Nephron progenitor cell (in vitro differentiated cells): Measurements from ENCODE around the gene SPSB4.

Source experiments
- DNase-seq: peaks from one replicate; pipeline ENCODE4 v3.0.0; 2021
- H3K27ac Mint-ChIP-seq: 2 replicates; pipeline ENCODE4 v1.8.0; 2021; ENCODE audit warnings: mild to moderate bottlenecking, moderate library complexity, mixed read lengths
- H3K27me3 Mint-ChIP-seq: 2 replicates; pipeline ENCODE4 v1.8.0; 2021; ENCODE audit warnings: mild to moderate bottlenecking, low read depth, mixed read lengths; ENCODE audit not compliant: poor library complexity
- H3K36me3 Mint-ChIP-seq: 2 replicates; pipeline ENCODE4 v1.8.0; 2021; ENCODE audit warnings: low read depth, mixed read lengths
- H3K4me1 Mint-ChIP-seq: 2 replicates; pipeline ENCODE4 v1.8.0; 2021; ENCODE audit warnings: mixed read lengths
- H3K4me3 Mint-ChIP-seq: 2 replicates; pipeline ENCODE4 v1.8.0; 2021; ENCODE audit warnings: mild to moderate bottlenecking, moderate library complexity, mixed read lengths
- H3K9me3 Mint-ChIP-seq: 2 replicates; pipeline ENCODE4 v1.8.0; 2021; ENCODE audit warnings: mild to moderate bottlenecking, moderate library complexity, mixed read lengths
- CTCF ChIP-seq: fragments of 200-600 bp; sonication (generic); IDR thresholded peaks from 2 replicates; pipeline ENCODE4 v1.5.0; 2021; ENCODE audit warnings: antibody characterized with exemption

SPSB4 gene

DNA sequence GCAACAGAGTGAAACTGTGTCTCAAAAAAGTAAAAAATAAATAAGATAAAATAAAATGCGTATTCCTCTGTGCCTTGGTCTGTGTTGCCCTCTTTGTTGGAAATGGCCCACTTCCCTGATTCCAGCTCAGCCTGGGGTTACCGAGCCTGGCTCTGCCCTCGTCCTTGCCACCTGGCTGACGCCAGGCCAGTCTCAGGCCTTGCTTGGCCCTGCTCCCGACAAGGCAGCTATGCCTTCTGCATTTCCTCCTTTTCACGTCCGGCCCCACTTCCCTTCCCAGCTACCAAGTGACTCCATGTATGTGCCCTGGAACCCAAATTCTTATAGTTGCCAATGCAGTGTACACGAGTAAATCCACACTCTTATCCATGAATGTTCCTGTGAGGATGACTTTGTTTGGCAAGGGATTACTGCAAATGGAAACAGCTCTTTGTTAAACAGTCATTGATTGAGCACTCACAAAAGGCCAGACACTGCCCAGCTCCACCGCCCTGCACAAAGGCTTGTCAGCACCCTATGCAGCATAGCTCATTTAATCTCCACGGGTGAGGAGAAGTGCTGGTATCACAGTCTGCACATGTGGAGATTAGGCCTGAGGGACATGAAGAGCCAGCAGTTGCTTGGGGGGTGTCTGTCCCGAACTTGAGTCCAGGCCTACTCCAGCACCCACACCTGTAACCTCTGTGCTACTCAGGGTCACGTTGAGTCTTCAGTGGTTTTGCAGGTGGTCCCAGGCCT lies 25.1 kb downstream of the SPSB4 start:
- DNase-seq: no peak
- H3K4me1 Mint-ChIP-seq: peaks cover 98% of the 10 kb centered on the region
- no peak for TF ChIP-seq CTCF
- peaks cover 5% of the 10 kb centered on the region for H3K36me3 Mint-ChIP-seq
- H3K27ac Mint-ChIP-seq: peak overlapping the region; percentile 98
- H3K27me3 Mint-ChIP-seq: peaks cover 7% of the 10 kb centered on the region
- H3K9me3 Mint-ChIP-seq: no peaks in the 10 kb centered on the region
- H3K4me3 Mint-ChIP-seq: peak overlapping the region; percentile 51

DNA sequence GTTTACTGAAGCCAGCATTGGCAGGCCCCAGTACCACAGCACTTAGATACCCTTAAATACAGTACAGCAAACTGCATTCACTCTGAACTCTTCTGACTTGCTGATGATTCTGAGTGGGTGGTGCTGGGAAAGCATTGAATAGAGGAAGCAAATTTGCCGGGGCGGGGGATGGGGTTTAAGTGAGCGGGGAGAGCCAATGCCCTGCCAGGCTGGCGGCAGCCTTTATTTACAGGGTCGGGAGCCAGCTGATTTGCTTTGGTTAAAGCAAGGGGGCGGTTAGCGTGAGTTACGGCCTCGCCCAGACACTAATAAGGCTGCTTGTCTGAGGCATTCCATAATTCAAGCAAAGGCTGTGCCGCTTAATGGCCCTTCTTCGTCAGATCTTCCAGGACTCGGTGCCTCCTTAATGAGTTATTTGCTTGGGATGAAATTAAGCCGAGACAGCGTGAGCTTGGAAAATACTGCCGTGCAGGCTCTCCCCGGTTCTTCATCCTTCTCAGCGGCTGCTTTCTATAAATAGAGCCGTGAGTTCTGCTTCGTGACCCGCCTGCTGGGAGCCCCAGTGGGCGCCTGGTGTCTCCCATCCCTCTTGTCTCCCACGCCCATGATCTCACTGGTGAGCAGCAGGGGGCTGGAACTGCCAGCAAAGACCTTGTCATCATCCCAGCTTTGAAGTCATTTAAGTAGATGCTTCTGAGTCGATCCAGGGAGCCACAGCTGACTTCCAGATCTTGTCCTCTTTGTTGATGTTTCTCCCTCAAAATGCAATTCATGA lies 25.8 kb downstream of the SPSB4 start:
- H3K4me3 Mint-ChIP-seq: peak overlapping the region; percentile 65
- no peaks in the 10 kb centered on the region for H3K9me3 Mint-ChIP-seq
- H3K4me1 Mint-ChIP-seq: peaks cover 98% of the 10 kb centered on the region
- TF ChIP-seq CTCF: no peak
- DNase-seq: peak; percentile 81
- peaks cover 7% of the 10 kb centered on the region for H3K27me3 Mint-ChIP-seq
- H3K36me3 Mint-ChIP-seq: peaks cover 5% of the 10 kb centered on the region
- peak overlapping the region; percentile 98 for H3K27ac Mint-ChIP-seq

DNA sequence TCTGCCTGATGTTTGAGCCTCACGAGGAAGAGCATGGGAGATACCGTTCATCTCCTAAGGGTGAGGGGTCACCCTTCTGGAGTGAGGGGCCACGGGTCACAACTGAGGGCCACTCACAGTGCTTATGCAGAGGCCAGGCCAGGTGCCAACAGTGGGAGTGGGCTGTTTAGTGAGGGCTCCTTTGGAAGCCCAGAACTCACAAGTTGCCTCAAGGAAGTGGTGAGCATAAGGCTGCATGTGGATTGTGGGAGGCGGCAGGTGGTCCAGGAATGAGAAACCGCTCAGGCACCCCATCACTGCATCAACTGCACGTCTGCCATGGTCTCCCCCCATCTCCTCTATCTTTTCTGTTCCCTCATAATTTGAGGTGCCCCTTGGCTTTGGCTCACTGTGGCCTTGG lies 26.5 kb downstream of the SPSB4 start:
- no peak for DNase-seq
- peaks cover 98% of the 10 kb centered on the region for H3K4me1 Mint-ChIP-seq
- H3K27me3 Mint-ChIP-seq: peaks cover 7% of the 10 kb centered on the region
- peak overlapping the region; percentile 65 for H3K4me3 Mint-ChIP-seq
- H3K36me3 Mint-ChIP-seq: peaks cover 5% of the 10 kb centered on the region
- no peak for TF ChIP-seq CTCF
- H3K27ac Mint-ChIP-seq: peak overlapping the region; percentile 98
- no peaks in the 10 kb centered on the region for H3K9me3 Mint-ChIP-seq

DNA sequence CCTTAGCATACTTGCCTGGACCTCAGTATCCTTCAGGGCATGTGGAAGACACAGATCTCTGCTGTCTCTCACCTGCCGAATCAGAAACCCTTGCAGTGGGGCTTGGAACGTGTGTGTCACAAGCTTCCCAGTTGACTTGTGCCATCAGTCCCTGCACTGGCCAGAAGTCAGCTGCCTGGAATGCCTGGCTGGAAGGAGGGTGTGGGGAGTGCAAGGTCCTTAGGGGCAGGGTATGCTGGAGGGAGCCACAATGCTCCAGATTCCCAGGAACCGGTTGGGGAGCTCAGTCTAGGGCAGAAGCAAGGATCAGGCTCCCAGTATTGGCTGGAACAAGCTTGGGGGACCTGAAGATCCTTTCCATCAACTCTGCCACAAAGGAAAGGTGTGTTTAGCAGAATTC lies 27.1 kb downstream of the SPSB4 start:
- Mint-ChIP-seq H3K4me1 (peaks cover 98% of the 10 kb centered on the region), H3K36me3 (peaks cover 5% of the 10 kb centered on the region), H3K27me3 (peaks cover 7% of the 10 kb centered on the region), H3K27ac (peak overlapping the region; percentile 98), H3K9me3 (no peaks in the 10 kb centered on the region), H3K4me3 (peak overlapping the region; percentile 48)
- DNase-seq: no peak
- no peak for TF ChIP-seq CTCF

DNA sequence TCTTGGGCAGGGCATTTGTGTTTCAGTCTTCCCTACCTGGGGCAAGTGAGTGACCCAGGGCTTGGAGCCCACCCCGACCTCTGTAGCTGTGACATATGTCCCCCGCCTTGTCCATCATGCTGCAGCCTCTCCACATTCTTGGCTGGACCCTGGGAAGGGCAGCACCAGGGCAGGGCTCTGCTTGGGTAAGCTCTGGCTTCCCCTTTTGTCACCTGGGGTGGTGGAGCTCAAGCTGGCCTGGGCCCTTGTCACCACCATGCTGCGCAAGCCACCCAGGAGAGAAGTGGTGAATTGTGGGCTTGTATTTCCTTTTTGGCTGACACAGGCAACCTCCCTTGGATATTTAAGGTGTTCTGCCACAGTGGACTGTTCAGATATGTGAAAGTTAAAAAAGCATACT lies 29.3 kb downstream of the SPSB4 start:
- H3K27ac Mint-ChIP-seq: no peak overlapping the region
- no peak overlapping the region for H3K4me3 Mint-ChIP-seq
- TF ChIP-seq CTCF: no peak
- no peaks in the 10 kb centered on the region for H3K9me3 Mint-ChIP-seq
- H3K36me3 Mint-ChIP-seq: peaks cover 5% of the 10 kb centered on the region
- peaks cover 7% of the 10 kb centered on the region for H3K27me3 Mint-ChIP-seq
- no peak for DNase-seq
- peaks cover 98% of the 10 kb centered on the region for H3K4me1 Mint-ChIP-seq
